Dermis microvascular lymphatic vessel endothelial cell (primary cell): Measurements from ENCODE around the gene RAB12. TPM values are rescaled to one million over a fixed set of nuclear protein-coding genes. Genes with fewer than 3 reads are reported as not detected.
"Not testable (repeated sequence)": the region's sequence is repeated elsewhere in the genome, so short reads cannot be mapped to it uniquely, and the experiment has no call there.

Experiments
- DNase-seq, 2 donors: peaks; one replicate each; pipeline versions ENCODE4 v3.0.0 to v3.0.0-alpha.2; 2010; ENCODE audit warnings: low read depth in 2 of 2
- total RNA-seq: library from RNA; depleted of rRNA; stranded (reverse); fragments of >200 nt; gene quantifications from 2 replicates; pipeline ENCODE4 v1.2.1, GENCODE V29; 2014

The RAB12 gene
- total RNA-seq, 1 donor from 2014 or later: 39.3 TPM

GRCh38 chr18:8643326-8643878 lies 34.2 kb downstream of the RAB12 start:
- DNase-seq: no peak

GRCh38 chr18:8647359-8647758 lies 38.1 kb downstream of the RAB12 start:
- DNase-seq: not testable (repeated sequence)

GRCh38 chr18:8651478-8652261 lies 42.4 kb downstream of the RAB12 start:
- not testable (repeated sequence) for DNase-seq

GRCh38 chr18:8654503-8655451 lies 45.5 kb downstream of the RAB12 start:
- peak; percentile 11 to 33 for DNase-seq

- DNase-seq: peak in 1 of 2 donors; percentile 36
Measured at GRCh38 chr18:8656232-8656631, 47.0 kb downstream of the RAB12 start.

- DNase-seq: no peak
Measured at GRCh38 chr18:8657050-8657820, 48.0 kb downstream of the RAB12 start.

- no peak for DNase-seq
Measured at GRCh38 chr18:8657873-8658470, 48.7 kb downstream of the RAB12 start.

- DNase-seq: no peak
Measured at GRCh38 chr18:8658858-8659485, 49.7 kb downstream of the RAB12 start.

GRCh38 chr18:8659609-8660242 lies 50.5 kb downstream of the RAB12 start:
- DNase-seq: no peak

- peak in 1 of 2 donors; percentile 25 for DNase-seq
Measured at GRCh38 chr18:8660316-8660715, 51.1 kb downstream of the RAB12 start.

- DNase-seq: peak; percentile 72 to 84
Measured at GRCh38 chr18:8661754-8662559, 52.7 kb downstream of the RAB12 start.

GRCh38 chr18:8662560-8663255 lies 53.5 kb downstream of the RAB12 start:
- no peak for DNase-seq

- DNase-seq: peak in 1 of 2 donors; percentile 50
Measured at GRCh38 chr18:8667846-8668245, 58.6 kb downstream of the RAB12 start.

GRCh38 chr18:8668381-8668780 lies 59.1 kb downstream of the RAB12 start:
- no peak for DNase-seq

GRCh38 chr18:8669571-8669970 lies 60.3 kb downstream of the RAB12 start:
- peak in 1 of 2 donors; percentile 35 for DNase-seq

- DNase-seq: no peak
Measured at GRCh38 chr18:8673256-8674209, 64.3 kb downstream of the RAB12 start.

GRCh38 chr18:8675057-8675456 lies 65.8 kb downstream of the RAB12 start:
- DNase-seq: no peak
